Endothelial cell of umbilical vein (primary cell): ENCODE data around the gene LRTM2.

Source experiments
- EZH2 ChIP-seq: IDR thresholded peaks from 2 replicates; pipeline ENCODE4 v1.6.1; 2012; ENCODE audit warnings: borderline replicate concordance, low read depth, mild to moderate bottlenecking, moderate library complexity, low read length, inconsistent platforms; ENCODE audit not compliant: severe bottlenecking
- JUN ChIP-seq: IDR thresholded peaks from 2 replicates; pipeline ENCODE4 v1.6.1; 2011; ENCODE audit warnings: borderline replicate concordance, low read depth; ENCODE audit not compliant: insufficient read length, insufficient read depth
- MYC ChIP-seq: IDR thresholded peaks from one replicate; pipeline ENCODE4 v1.6.1; 2011; ENCODE audit warnings: mild to moderate bottlenecking, low read depth, low read length
- POLR2A ChIP-seq: IDR thresholded peaks from 2 replicates; pipeline ENCODE4 v1.6.1; 2012; ENCODE audit warnings: low read depth, mild to moderate bottlenecking, control low read depth, low read length
- POLR2AphosphoS5 ChIP-seq: IDR thresholded peaks from 2 replicates; pipeline ENCODE4 v1.6.1; 2012; ENCODE audit warnings: low read depth, mild to moderate bottlenecking, control low read depth, low read length, moderate library complexity; ENCODE audit not compliant: insufficient read depth
- TF ChIP-seq, protein P1 (sequence below), 2 donors: IDR thresholded peaks; 1 replicate in 1 of 2; 2 replicates in 1 of 2; pipeline ENCODE4 v1.5.1; 2011; ENCODE audit warnings: low read length in 2 of 2, mild to moderate bottlenecking in 2 of 2, moderate library complexity in 2 of 2, control low read depth in 1 of 2, inconsistent platforms in 1 of 2, low read depth in 1 of 2; ENCODE audit not compliant: insufficient read depth in 1 of 2; ENCODE audit errors: extremely low read depth in 1 of 2
- TF ChIP-seq, protein P2 (sequence below): IDR thresholded peaks from 2 replicates; pipeline ENCODE4 v1.6.1; 2011; ENCODE audit not compliant: insufficient read depth, insufficient read length

- TF ChIP-seq, protein P1, sequence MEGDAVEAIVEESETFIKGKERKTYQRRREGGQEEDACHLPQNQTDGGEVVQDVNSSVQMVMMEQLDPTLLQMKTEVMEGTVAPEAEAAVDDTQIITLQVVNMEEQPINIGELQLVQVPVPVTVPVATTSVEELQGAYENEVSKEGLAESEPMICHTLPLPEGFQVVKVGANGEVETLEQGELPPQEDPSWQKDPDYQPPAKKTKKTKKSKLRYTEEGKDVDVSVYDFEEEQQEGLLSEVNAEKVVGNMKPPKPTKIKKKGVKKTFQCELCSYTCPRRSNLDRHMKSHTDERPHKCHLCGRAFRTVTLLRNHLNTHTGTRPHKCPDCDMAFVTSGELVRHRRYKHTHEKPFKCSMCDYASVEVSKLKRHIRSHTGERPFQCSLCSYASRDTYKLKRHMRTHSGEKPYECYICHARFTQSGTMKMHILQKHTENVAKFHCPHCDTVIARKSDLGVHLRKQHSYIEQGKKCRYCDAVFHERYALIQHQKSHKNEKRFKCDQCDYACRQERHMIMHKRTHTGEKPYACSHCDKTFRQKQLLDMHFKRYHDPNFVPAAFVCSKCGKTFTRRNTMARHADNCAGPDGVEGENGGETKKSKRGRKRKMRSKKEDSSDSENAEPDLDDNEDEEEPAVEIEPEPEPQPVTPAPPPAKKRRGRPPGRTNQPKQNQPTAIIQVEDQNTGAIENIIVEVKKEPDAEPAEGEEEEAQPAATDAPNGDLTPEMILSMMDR (IDR thresholded peaks at IDR 0.05; ENCODE audit: extremely low read depth in 1 of 2, insufficient read depth in 1 of 2, low read depth in 1 of 2, low read length in 2 of 2) = no peak
- TF ChIP-seq, protein P2, sequence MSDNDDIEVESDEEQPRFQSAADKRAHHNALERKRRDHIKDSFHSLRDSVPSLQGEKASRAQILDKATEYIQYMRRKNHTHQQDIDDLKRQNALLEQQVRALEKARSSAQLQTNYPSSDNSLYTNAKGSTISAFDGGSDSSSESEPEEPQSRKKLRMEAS = no peak
- no peak for TF ChIP-seq POLR2AphosphoS5
- TF ChIP-seq JUN = no peak
- TF ChIP-seq POLR2A = no peak
- no peak for TF ChIP-seq EZH2
- TF ChIP-seq MYC = no peak
Measured at GRCh38 chr12:1885599-1886245, 65.4 kb downstream of the LRTM2 start.
